Middle frontal gyrus (tissue), 1 donor: ENCODE measurements around the gene DGCR6L.
"Not testable (repeated sequence)": the region's sequence is repeated elsewhere in the genome, so short reads cannot be mapped to it uniquely, and the experiment has no call there.

ENCODE experiments used
- DNase-seq: peaks from one replicate; pipeline ENCODE4 v3.0.0-alpha.2; 2015; ENCODE audit warnings: low spot score; ENCODE audit errors: extremely low spot score

DGCR6L gene

GRCh38 chr22:20325996-20326395 is 6.1 kb upstream of the DGCR6L start:
- DNase-seq: not testable (repeated sequence)

GRCh38 chr22:20324139-20324516 is 4.3 kb upstream of the DGCR6L start:
- DNase-seq: no peak

GRCh38 chr22:20321552-20322211 is 1.8 kb upstream of the DGCR6L start:
- not testable (repeated sequence) for DNase-seq

GRCh38 chr22:20320659-20321551 is 1.0 kb upstream of the DGCR6L start:
- not testable (repeated sequence) for DNase-seq

GRCh38 chr22:20319041-20319744 is 667 bp downstream of the DGCR6L start:
- no peak for DNase-seq

GRCh38 chr22:20318043-20318688 is 1.7 kb downstream of the DGCR6L start:
- not testable (repeated sequence) for DNase-seq

GRCh38 chr22:20317402-20318042 is 2.3 kb downstream of the DGCR6L start:
- DNase-seq: not testable (repeated sequence)

- no peak for DNase-seq
These were observed 2.9 kb downstream of the DGCR6L start for GRCh38 chr22:20316844-20317401.

GRCh38 chr22:20316217-20316843 is 3.5 kb downstream of the DGCR6L start:
- DNase-seq: no peak

- no peak for DNase-seq
These were observed 4.3 kb downstream of the DGCR6L start for GRCh38 chr22:20315337-20316216.

GRCh38 chr22:20314741-20315336 is 5.0 kb downstream of the DGCR6L start:
- not testable (repeated sequence) for DNase-seq

- DNase-seq: not testable (repeated sequence)
These were observed 5.7 kb downstream of the DGCR6L start for GRCh38 chr22:20314206-20314605.

- DNase-seq: not testable (repeated sequence)
These were observed 6.4 kb downstream of the DGCR6L start for GRCh38 chr22:20313306-20314077.

- DNase-seq: no peak
These were observed 7.3 kb downstream of the DGCR6L start for GRCh38 chr22:20312396-20313191.

GRCh38 chr22:20311249-20312062 is 8.4 kb downstream of the DGCR6L start:
- not testable (repeated sequence) for DNase-seq

- not testable (repeated sequence) for DNase-seq
These were observed 9.1 kb downstream of the DGCR6L start for GRCh38 chr22:20310773-20311172.
